ENCODE data around the gene PRDM16.

The PRDM16 gene

DNA sequence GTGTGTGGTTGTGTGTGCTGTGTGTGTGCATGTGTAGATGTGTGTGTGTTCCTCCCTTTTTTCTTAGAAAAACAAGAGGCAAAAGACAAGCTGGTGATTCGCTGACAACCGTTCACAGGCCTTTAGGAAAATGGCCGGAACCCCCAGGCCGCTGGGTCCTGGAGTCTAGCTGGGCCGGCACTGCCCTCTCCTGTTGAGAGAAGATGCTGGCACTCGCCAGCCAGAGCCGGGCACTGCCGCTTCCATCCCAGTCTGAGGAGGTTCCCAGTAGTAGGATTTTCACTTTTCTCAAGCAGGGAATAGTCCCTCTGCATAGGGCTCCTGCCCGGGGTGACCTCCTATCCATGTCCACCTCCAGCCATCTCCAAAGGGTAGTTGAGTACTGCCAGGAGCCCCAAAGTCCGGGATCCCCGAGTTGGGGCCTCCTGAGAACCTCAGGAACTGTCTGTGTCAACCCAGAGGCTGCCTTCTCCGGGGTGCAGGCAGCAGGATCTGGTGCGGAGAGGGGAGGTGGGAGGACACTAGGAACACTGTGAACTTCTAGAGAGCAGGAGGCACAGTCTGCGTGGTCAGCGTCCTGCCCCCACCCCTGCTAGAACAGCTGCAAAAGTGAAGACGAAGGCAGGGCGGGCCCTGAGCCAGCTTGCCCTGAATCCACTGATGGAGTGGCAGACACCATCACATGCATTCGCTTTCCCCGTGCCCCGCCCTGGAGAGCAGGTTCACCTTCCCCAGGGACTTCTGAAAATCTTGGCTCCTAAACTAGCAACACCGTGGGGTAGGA, 341.3 kb downstream of the PRDM16 start:
- TF ChIP-seq, protein P1, sequence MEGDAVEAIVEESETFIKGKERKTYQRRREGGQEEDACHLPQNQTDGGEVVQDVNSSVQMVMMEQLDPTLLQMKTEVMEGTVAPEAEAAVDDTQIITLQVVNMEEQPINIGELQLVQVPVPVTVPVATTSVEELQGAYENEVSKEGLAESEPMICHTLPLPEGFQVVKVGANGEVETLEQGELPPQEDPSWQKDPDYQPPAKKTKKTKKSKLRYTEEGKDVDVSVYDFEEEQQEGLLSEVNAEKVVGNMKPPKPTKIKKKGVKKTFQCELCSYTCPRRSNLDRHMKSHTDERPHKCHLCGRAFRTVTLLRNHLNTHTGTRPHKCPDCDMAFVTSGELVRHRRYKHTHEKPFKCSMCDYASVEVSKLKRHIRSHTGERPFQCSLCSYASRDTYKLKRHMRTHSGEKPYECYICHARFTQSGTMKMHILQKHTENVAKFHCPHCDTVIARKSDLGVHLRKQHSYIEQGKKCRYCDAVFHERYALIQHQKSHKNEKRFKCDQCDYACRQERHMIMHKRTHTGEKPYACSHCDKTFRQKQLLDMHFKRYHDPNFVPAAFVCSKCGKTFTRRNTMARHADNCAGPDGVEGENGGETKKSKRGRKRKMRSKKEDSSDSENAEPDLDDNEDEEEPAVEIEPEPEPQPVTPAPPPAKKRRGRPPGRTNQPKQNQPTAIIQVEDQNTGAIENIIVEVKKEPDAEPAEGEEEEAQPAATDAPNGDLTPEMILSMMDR (conservative IDR thresholded peaks at IDR 0.05; ENCODE audit: low read depth, low read length): peak; percentile 80
- peak; percentile 72 for DNase-seq (ENCODE audit: low read depth)
- H3K4me3 ChIP-seq (ENCODE audit: low read depth, low read length): no peak overlapping the region

- H3K4me3 ChIP-seq (ENCODE audit: low read depth, low read length): no peak overlapping the region
Measured at GRCh38 chr1:3411806-3412205, 342.8 kb downstream of the PRDM16 start.

GRCh38 chr1:3412376-3412775, 343.4 kb downstream of the PRDM16 start:
- H3K4me3 ChIP-seq (ENCODE audit: low read depth, low read length): no peak overlapping the region
- no peak for DNase-seq (ENCODE audit: low read depth)
- TF ChIP-seq, protein P1 (conservative IDR thresholded peaks at IDR 0.05; ENCODE audit: low read depth, low read length): no peak

More at GRCh38 chr1:3411806-3412205, 342.8 kb downstream of the PRDM16 start:
- no peak for DNase-seq (ENCODE audit: low read depth)
- TF ChIP-seq, protein P1 (conservative IDR thresholded peaks at IDR 0.05; ENCODE audit: low read depth, low read length): no peak

DNA sequence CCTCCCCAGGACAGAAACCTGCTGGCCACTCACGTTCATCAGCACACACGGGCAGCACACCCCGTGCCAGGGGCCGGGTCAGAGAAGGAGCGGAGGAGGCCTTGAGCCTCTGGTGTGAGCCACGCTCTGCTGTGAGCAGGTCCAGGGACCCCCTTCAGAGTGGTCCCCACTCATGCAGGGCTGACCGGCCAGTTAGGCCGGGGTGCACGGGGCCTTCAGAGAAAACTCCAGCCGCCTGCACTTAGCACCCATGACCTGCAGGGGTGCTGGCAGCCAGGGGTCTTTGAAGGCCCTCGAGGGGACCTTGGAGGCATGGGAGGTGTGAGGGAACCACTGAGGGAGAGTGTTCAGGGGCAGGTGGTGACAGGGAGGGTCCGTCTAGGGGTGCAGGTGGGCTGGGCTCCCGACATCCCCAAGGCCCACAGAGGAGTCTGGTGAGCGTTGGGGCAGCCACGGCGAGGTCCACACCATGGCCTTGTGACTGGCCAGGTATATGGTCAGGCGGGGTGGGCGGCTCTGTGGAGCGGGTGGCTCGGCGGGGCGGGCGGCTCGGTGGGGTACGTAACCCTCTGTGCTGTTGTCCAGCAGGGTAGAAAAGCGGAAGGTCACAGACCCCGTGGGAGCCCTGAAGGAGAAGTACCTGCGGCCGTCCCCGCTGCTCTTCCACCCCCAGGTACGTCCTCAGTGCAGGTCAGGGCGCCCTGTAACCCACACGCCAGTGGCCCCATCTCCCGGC, 345.1 kb downstream of the PRDM16 start:
- no peak overlapping the region for H3K4me3 ChIP-seq (ENCODE audit: low read depth, low read length)
- TF ChIP-seq, protein P1 (conservative IDR thresholded peaks at IDR 0.05; ENCODE audit: low read depth, low read length): no peak
- DNase-seq (ENCODE audit: low read depth): no peak

GRCh38 chr1:3415260-3416090, 346.5 kb downstream of the PRDM16 start:
- DNase-seq (ENCODE audit: low read depth): no peak
- TF ChIP-seq, protein P1 (conservative IDR thresholded peaks at IDR 0.05; ENCODE audit: low read depth, low read length): no peak
- no peak overlapping the region for H3K4me3 ChIP-seq (ENCODE audit: low read depth, low read length)

GRCh38 chr1:3417082-3417739, 348.2 kb downstream of the PRDM16 start:
- H3K4me3 ChIP-seq (ENCODE audit: low read depth, low read length): no peak overlapping the region
- no peak for DNase-seq (ENCODE audit: low read depth)
- TF ChIP-seq, protein P1 (conservative IDR thresholded peaks at IDR 0.05; ENCODE audit: low read depth, low read length): peak; percentile 44

All from choroid plexus epithelial cell (primary cell).